ENCODE measurements around the gene TOX3. TPM values are rescaled to one million over a fixed set of nuclear protein-coding genes. Genes with fewer than 3 reads are reported as not detected.

The TOX3 gene
- total and polyA plus RNA-seq, 2 donors (not counting 3 experiments of a cell fraction or from before 2014, with no cell fraction given), result not detected

GRCh38 chr16:52494145-52494544 is 52.8 kb downstream of the TOX3 start:
- Histone ChIP-seq H3K36me3 (ENCODE audit: control insufficient read depth in 2 of 2, extremely low read depth in 1 of 2, insufficient read depth in 2 of 2, low read length in 2 of 2) (no peaks in the 10 kb centered on the region), H3K9me3 (replicated peaks; ENCODE audit: control insufficient read depth, insufficient read depth, low read length) (peaks cover 1% of the 10 kb centered on the region), H3K4me3 (replicated peaks in 1 of 3; ENCODE audit: insufficient read depth in 1 of 3, low read depth in 1 of 3, low read length in 3 of 3) (no peak overlapping the region), H2AFZ (ENCODE audit: low read depth, low read length) (no peak overlapping the region), H3K27me3 (ENCODE audit: control insufficient read depth in 2 of 2, insufficient read depth in 2 of 2, low read length in 2 of 2) (no peaks in the 10 kb centered on the region), H3K4me1 (ENCODE audit: control insufficient read depth, extremely low read depth, insufficient read depth, low read length) (no peaks in the 10 kb centered on the region), H3K9ac (replicated peaks; ENCODE audit: extremely low read depth, insufficient read depth, low read length) (no peak overlapping the region), H4K20me1 (replicated peaks; ENCODE audit: control insufficient read depth, extremely low read depth, insufficient read depth, low read length) (no peaks in the 10 kb centered on the region), H3K9me1 (replicated peaks; ENCODE audit: control insufficient read depth, extremely low read depth, insufficient read depth, low read length) (no peaks in the 10 kb centered on the region), H3K4me2 (ENCODE audit: insufficient read depth, low read length) (no peak overlapping the region), H3K27ac (ENCODE audit: insufficient read depth, low read depth, low read length) (no peak overlapping the region), H3K79me2 (ENCODE audit: control insufficient read depth, insufficient read depth, low read length) (no peaks in the 10 kb centered on the region)
- FAIRE-seq, result no peak
- intact Hi-C loops (cut with micrococcal nuclease), result no loop called here
- POLR2A ChIA-PET, result no interaction called here
- CTCF ChIA-PET, result no interaction called here
- DNase-seq (ENCODE audit: low read depth, low spot score), result no peak
- dilution Hi-C loops (cut with MboI; ENCODE audit: extremely low pct_ligation_motif_present, low sequenced_read_pairs), result no loop called here
- no TSS peak for BruUV-seq (replicated peaks)
- TF ChIP-seq JUN (IDR thresholded peaks at IDR 0.05; ENCODE audit: borderline replicate concordance, insufficient read depth, insufficient read length, low read depth) (no peak), CTCF (IDR thresholded peaks at IDR 0.05; ENCODE audit: extremely low read depth in 1 of 2, insufficient read depth in 1 of 2, low read depth in 1 of 2, low read length in 2 of 2) (no peak), GATA2 (IDR thresholded peaks at IDR 0.05; ENCODE audit: insufficient read depth, insufficient read length, low read depth, low read length) (no peak), MYC (IDR thresholded peaks at IDR 0.05; ENCODE audit: low read depth, low read length) (no peak), POLR2A (IDR thresholded peaks at IDR 0.05; ENCODE audit: low read depth, low read length) (no peak), FOS (IDR thresholded peaks at IDR 0.05; ENCODE audit: borderline replicate concordance, insufficient read depth, low read length) (no peak), POLR2AphosphoS5 (IDR thresholded peaks at IDR 0.05; ENCODE audit: insufficient read depth, low read depth, low read length) (no peak), EZH2 (IDR thresholded peaks at IDR 0.05; ENCODE audit: borderline replicate concordance, low read depth, low read length, severe bottlenecking) (no peak)
- TF ChIP-seq, protein P1, sequence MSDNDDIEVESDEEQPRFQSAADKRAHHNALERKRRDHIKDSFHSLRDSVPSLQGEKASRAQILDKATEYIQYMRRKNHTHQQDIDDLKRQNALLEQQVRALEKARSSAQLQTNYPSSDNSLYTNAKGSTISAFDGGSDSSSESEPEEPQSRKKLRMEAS (IDR thresholded peaks at IDR 0.05; ENCODE audit: insufficient read depth, insufficient read length), result no peak
